ENCODE measurements around the gene ARMC7.

GRCh38 chr17:75064460-75064859 is 45.3 kb upstream of the ARMC7 start:
- TF ChIP-seq, protein P1, sequence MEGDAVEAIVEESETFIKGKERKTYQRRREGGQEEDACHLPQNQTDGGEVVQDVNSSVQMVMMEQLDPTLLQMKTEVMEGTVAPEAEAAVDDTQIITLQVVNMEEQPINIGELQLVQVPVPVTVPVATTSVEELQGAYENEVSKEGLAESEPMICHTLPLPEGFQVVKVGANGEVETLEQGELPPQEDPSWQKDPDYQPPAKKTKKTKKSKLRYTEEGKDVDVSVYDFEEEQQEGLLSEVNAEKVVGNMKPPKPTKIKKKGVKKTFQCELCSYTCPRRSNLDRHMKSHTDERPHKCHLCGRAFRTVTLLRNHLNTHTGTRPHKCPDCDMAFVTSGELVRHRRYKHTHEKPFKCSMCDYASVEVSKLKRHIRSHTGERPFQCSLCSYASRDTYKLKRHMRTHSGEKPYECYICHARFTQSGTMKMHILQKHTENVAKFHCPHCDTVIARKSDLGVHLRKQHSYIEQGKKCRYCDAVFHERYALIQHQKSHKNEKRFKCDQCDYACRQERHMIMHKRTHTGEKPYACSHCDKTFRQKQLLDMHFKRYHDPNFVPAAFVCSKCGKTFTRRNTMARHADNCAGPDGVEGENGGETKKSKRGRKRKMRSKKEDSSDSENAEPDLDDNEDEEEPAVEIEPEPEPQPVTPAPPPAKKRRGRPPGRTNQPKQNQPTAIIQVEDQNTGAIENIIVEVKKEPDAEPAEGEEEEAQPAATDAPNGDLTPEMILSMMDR (IDR thresholded peaks at IDR 0.05) = no peak
- no peak for TF ChIP-seq POLR2A (IDR thresholded peaks at IDR 0.05)

Data from uterus (tissue), 2 donors.